GM18517 (cell line): ENCODE results near the gene GPRC5B.

ENCODE experiments used
- ATAC-seq: cut with Tn5 transposase; IDR thresholded peaks from one replicate; pipeline ENCODE4 v1.9.1; 2021; ENCODE audit warnings: mild to moderate bottlenecking, moderate library complexity; ENCODE audit not compliant: unreplicated experiment

GPRC5B gene

DNA sequence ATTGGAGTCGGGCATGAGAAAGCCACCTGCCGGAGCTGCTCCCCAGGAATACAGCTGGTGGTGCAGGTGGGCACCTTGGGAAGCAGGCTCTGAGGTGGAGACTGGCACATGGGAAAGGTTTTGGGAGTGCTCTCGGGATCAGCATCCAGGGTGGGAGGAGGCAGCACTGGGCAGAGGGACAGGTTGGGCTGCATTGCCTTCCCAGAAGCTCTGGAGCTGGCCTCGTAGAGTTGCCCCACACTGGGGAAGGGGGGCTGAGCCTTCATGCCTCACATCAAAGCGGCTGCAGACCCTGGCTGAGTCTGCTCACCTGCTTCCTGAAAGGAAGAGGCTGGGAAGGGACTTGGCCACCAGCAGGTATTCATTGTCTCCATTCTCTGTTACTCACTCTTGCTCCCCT is 13.5 kb upstream of the GPRC5B start:
- no peak for ATAC-seq

DNA sequence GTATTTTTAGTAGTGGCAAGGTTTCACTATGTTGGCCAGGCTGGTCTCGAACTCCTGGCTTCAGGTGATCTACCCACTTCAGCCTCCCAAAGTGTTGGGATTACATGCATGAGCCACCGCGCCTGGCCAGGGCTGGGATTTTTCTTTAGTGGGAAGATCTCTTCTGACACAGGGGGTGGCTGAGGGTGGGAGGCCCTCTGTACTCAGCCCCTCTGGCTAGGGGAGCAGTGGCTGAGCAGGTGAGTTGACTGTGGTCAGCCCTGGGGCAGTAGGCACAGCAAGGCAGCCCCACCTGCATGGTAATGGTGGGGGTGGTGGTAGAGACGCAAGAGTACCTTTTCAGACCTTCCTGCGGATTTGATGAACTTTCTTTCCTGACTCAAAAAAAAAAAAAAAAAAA is 12.3 kb upstream of the GPRC5B start:
- no peak for ATAC-seq

DNA sequence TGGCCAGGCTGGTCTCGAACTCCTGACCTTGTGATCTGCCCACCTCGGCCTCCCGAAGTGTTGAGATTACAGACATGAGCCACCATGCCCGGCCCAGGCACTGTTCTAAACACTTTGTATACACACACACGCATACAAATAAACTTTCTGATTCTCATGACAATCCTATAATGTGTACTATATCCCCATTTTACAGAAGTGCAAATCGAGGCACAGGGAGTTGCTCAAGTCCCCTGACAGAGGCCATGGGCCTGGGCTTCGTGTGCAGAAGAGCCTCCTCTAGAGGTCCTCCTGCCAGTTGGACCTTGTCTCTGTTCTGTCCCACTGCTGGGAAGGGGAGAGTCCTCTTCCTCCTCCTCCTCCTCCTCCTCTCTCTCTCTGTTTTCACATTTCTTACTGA is 9.9 kb upstream of the GPRC5B start:
- ATAC-seq, result no peak

DNA sequence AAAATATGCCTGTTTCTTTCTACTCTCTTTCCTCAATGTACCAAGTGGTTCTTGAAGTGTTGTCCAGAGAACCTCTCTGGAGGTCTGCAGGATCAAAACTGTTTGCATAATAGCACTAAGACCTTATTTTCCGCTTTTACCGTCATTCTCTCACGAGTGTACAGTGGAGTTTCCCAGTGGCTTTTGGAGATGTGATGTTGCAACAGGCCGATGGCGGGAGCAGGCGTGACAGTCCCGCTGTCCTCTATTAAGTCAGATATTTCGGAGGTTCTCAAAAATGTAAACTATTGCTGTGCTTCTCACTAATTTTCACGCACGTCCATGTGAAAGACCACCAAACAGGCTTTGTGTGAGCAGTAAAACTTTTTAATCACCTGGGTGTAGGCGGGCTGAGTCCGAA is 8.3 kb upstream of the GPRC5B start:
- no peak for ATAC-seq

DNA sequence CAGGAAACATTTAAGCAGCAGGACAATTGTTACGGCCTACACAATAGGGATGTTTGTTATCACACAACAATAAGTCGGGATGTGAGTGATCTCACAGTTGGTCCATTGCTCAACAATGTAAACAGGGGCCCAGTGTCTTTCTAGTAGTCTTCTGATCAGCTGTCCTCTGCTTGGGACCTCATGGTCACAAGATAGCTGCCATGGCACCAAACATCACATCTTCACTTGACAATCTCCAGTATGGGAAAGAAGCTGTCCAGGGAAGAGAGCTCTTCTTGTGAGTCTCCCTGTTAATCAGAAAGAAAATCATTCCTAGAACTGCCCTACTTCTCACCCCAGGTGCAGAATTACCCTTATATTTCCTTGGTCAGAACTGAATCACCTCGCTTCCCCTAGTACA is 6.3 kb upstream of the GPRC5B start:
- no peak for ATAC-seq

DNA sequence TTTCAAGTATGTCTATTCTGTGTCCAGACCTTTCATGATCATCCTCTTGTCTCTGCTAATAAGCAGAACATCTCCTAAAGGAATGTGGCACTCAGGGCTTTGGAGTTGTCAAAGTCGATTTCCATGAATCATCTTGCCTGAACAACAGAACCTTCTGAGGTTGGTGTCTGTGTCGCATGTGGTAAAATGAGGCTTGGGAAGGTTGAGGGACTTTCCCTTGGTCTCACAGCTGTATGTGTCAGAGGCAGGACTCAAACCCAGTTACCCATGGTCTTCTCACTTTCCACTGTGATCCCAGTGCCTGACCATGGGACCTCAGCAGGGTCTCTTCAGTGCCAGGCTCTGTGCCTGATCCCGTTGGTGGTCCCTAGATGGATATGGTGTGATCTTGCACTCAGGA is 4.2 kb upstream of the GPRC5B start:
- no peak for ATAC-seq

DNA sequence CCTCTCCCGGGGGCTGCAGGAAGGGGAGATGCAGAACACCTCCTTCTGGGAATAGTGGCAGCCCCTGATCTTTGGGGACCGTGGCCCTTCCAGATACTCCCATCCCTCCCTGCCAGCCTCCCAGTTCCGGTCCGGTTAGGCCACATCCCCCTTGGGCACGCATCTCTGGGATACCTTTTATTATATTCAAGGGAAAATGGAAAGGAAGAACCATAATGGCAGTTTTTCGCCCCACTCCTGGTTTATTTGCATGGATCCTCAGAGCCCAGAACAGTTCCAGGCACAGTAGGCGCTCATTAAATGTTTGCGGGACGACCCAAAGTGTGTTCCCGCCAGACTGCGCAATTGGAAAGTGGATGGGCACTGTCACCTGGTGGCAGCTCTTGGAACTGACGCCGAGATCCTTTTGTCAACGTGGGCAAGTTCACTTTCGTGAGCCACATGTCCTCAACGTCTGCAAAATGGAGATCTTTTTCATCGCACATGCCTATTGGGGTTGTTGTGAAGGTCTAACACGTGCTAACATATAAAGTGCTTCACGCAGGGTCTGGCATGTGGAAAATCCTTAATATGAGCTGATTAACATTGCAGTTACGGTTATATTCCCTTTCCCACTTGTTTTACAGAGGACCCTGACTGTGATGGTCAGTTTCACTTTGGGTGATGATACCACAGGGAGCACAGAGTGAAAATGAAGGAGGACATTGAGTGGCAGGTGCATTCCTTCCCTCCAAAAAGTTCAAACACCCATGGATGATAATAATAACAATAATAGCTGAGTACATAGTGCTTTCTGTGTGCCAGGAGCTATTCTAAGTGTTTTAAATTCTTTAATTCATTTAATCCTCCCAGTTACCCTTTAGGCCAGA is 1.7 kb upstream of the GPRC5B start:
- peak; percentile 59 for ATAC-seq

DNA sequence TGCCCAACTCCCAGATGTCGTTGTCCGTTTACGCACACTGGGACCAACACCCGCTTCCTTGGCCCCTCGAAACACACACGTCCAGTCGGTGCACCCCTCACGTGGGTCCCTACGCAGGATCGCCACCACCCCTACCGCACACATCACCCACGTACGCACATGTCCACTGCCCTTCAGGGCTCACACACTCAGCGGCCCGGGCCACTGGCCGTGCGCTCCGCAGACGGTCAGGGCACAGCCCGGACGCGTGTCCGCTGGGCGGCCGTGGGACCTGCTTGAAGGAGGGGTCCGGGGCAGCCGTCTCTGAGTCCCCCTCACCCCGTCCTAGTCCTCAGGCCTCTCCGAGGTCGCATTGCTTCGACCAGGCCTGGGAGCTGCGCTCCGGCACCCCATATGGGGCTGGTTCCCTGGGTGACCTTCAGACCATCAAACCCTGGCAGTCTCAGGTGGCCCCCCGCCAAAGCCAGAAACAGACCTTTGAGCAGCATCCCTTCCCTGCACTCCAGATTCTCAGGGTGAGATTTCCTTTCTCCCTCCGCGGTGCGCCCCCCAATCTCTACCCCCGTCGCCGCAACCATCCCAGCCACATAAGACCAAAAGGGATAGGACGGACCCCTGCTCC is 914 bp upstream of the GPRC5B start:
- ATAC-seq, result no peak

DNA sequence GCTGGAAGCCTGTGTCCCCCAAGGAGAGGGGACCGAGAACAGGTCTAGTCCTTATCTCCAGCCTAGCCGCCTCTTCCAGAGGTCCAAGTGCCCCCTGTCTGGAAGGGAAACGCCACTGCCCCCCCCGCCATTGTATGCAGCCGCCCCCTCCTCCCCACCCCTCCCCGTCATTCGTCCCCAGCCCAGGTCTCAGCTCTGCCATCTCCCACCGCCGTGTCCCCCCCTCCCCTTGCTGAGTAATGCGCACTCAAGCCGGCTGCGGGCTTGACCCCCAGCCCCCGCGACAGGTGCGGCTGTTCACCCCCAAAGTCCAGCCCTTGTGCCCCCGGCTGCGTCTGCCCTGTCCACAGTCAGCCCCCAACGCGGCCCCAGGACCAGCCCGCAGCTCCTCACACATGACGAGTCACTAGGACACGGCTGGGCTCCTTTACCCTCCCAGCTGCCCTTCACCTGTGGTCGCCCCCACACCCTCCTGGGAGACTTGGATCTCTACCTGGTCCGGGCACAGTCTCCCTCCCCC is 622 bp downstream of the GPRC5B start:
- no peak for ATAC-seq

DNA sequence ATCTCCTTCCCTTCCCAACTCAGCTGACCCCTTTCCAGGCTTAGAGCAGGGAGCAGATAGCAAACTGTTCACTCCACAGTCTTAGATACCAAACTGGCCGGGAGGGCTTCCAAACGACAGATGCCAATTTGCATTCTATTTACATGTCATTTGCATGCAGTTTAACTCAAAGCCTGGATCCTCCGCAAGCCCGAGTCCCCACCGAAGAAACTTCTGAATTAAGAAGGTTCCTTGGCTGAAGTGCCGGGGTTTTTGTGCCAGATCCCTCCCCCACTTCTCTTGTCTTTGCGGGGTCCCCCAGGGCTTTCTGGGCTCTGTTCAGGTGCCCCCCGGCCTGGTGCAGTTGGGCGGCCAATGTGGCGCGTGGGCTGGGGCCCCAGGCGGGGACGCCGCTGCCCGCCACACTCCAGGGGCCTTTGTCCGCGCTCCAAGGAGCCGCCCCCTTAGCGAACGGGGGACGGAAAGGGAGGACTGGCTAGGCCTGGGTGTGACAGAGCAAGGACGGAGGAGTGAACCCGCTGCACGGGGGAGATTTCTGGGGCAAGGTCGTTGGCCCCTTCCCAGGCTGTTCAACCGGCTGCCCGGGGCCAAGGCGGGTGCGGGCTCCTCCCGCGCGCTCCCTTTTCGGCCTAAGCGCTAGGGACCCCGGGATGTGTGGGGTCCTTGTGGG is 1.2 kb downstream of the GPRC5B start:
- no peak for ATAC-seq

DNA sequence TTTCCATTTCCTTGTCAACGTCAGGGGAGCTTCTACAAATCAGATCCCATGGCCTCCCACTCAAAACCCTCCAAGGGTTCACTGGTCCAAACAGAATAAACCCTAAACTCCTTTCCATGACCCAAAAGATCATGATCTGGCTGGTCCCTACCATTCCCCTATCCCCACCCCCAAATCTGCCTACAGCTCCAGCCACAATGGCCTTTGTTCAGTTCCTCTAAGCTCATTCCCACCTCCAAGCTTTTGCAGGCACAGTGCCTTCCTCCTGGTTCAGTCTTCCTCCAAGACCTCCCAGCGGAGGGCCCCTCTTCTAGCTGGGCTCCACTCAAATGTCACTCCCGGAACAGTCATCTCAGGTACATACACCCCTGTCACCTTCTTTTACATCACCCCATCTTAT is 2.0 kb downstream of the GPRC5B start:
- ATAC-seq, result no peak

DNA sequence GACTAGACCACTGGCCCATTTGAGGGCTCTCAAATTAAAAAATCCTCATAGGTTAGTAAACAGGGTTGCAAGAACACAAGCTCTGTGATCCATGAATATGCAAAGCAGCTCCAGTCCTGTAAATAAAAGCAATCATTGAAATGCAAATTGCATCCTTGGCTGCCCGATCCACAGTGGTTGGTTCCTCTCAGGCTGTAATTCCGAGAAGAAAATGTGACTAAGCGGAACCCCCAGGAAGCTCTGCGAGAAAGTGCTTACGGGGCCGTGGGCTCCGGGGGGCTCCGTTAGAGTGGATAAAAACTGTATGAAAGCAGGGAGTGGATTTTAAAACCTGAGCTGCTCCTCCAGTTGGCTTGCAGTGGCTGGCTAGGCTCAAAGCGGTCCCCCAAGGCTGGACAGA is 2.5 kb downstream of the GPRC5B start:
- no peak for ATAC-seq

DNA sequence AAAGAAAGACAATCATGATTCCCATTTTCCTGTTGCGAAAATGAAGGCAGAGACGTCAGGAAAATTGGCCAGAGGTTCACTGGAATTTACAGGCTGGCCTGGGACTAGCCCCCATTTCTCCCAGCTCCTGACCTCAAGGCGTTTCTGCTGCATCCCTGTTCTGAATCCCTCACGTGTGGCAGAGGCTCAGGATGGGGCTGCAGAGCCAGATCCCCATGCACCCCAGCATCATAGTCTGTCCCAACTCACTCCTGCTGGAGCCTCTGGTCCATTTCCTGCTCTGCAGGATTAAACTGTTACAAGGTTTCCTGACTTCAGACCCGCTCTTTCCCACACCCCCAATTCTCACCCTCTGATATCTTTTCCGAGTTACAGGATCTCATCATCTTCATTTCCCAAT is 2.9 kb downstream of the GPRC5B start:
- ATAC-seq, result no peak

DNA sequence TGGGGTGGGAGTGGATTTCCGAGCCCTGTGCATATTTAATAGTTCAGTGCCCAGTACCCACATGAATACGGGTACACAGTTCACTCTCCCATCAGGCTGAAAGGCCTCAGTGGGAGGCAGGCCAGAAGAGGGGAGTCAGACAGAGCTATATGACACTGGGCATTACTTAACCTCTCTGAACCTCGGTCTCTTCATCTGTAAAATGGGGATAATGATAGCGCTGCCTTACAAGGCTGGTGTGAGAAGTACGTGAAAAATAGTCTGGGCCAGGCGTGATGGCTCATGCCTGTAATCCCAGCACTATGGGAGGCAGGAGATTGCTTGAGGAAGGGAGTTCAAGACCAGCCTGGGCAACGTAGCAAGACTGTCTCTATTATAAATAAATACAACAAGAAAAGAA is 3.6 kb downstream of the GPRC5B start:
- ATAC-seq, result no peak

DNA sequence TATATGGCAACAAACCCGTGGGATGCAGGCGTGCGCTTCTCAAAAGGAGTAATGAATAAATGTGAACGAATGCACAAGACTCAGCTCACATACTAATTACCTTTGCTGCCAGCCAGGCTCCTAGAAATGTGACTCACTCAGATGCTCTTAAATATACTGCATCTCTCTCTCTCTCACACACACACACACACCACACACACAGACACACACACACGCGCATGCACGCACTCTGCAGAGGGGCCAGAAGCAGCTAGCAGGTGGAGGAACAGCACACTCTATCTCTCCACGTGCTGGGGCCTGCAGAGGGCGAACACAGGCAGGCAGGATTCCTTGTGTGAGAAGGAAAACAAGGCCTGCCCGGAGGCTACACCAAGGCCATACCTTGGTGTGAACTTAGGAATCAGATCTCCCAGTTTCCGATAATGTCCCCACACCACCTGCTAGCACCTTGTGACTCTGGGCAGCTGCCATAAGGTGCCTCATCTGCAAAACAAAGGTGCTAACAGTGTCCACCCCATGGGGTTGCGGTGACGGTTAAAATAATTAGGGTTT is 5.3 kb downstream of the GPRC5B start:
- ATAC-seq, result no peak

DNA sequence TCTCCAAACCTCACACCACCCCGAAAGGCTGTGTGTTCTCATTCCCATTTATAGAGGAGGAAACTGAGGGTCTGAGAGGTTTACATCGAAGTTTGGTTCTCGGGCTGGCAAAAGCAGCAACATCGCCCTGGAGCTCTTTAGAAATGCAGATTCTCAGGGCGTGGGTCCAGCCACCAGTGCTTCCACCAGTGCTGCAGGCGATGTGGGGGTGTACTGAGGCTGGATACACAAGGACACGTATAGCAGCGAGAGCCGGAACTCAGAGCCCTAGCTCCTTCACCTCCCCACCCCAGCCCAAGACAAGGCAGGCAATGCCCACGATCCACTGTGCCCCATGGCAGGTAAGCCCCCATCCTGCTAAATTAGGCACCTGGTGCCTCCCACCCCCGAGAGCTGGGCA is 5.9 kb downstream of the GPRC5B start:
- no peak for ATAC-seq

DNA sequence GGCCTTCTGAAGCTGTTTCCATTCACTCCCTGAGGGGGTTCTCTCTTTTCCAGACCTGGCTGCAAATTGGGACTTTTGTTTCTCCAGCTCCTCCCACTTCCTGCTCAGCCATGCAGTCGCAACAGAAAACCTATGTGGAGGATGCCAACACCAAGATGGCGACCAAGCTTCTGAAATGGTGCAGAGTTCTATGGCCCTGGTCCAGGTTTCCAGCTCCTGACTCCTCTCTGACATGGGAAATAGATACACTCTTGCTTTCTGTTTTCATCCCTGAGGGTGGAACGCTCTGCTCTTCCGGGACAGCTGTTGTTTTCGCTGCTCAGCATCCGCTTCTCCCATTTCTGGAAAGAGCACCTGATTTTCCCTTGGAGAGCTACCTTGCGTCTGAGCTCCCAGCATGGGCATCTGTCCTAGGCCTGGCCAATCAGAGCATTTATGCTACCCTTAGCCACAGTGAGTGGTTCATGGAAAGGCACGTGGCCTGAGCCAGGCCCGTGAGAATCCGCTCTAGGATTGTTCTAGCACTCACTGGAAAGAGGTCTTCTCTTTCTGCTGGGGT is 8.1 kb downstream of the GPRC5B start:
- no peak for ATAC-seq

DNA sequence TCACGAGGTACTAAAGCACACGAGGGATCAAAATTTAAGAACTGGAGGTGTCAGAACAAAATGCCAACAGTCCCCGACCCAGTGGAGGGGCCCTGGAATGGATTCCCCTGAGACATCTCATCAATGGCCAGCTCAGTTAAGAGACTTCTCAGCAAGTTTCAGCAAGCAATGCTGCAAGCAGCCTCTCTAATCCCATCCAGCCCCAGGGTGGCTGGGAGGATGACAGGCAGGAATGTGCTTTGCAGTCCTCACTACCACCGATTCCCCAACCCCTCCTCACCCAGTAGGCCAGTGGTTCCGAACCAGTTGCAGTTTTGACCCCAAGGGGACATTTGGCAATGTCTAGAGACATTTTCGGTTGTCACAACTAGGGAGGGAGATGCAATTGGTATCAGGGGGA is 8.7 kb downstream of the GPRC5B start:
- no peak for ATAC-seq

DNA sequence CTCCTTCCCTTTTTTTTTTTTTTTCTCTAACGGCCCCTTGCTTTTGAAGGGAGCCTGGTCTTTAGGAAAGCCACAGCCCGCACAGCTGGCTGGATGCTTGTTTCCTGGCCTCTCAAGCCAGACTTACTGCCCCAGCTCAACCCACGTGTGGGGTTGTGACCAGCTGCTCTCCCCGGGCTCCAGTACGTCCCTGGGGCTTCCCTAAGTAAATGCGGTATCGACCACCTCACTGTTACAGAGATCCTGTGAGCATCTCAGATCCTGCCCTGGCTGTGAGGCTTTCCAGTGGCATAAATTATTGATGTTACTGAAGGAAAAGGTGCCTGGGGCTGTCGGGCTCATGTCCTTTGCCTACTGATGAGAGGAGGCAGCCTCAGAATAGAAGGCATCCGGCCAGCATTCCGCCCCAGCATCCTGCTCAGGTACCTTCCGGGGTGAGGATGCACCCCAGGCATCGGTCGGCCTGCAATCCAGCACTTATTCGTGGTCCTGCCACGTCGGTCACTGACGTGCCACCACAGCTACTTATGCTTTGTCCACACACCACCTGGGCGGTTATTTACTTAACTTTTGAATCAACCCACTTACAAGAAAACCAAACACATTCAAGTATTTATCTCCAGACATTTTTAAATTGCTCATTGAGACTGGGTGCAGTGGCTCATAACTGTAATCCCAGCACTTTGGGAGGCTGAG is 9.6 kb downstream of the GPRC5B start:
- ATAC-seq, result no peak

DNA sequence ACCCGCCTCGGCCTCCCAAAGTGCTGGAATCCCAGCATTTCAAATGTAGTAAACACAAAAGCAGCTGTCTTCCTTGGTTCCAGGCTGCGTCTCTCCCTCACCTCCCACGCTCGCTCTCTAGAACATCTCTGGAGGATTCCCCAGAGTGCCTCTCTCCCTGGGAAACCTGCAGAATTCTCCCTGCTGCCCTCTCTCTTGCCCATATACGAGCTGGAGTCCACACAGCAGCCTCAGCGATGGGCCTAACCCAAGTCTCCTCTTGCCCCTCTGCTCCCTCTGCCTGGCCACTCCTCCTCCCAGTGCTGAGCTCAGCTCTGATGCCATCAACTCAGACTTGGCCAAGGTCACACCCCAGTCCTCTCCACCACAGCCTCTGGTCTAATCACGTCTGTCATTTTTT is 10.6 kb downstream of the GPRC5B start:
- no peak for ATAC-seq

DNA sequence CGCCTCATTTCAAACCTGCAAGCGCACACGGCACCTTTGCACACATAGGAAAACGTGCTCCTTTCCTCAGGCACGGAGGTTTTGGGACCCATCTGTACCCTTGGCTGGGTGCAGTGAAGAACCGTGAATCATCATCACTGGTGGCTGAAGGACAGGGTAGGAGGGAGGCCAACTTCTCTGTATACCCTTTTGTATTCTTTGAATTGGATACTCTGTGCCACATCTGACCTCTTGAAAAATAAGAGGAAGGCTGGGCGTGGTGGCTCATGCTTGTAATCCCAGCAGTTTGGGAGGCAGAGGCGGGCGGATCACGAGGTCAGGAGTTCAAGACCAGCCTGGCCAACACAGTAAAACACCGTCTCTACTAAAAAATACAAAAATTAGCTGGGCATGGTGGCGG is 11.7 kb downstream of the GPRC5B start:
- no peak for ATAC-seq
